Tibial artery (tissue), 4 donors: ENCODE data around the gene COPB1.

ENCODE experiments used
- DNase-seq, 2 donors: peaks; one replicate each; pipeline ENCODE4 v3.0.0-alpha.2; 2019
- H3K27ac ChIP-seq, 2 donors: fragments of 200-600 bp; sonication (generic) in 1 of 2; 1 replicate in 1 of 2; 2 replicates in 1 of 2; pipeline ENCODE4 v1.5.1; 2018 to 2019; ENCODE audit warnings: mild to moderate bottlenecking in 1 of 2
- H3K27me3 ChIP-seq, 2 donors: fragments of 200-600 bp; sonication (generic) in 1 of 2; one replicate each; pipeline versions ENCODE4 v1.5.1 to v1.6.0; 2016 to 2019
- H3K36me3 ChIP-seq, 3 donors: fragments of 200-600 bp; sonication (generic) in 2 of 3; one replicate each; pipeline ENCODE4 v1.5.1; 2016 to 2019; ENCODE audit warnings: mild to moderate bottlenecking in 2 of 3
- H3K4me1 ChIP-seq, 4 donors: fragments of 200-600 bp; sonication (generic) in 2 of 4; 1 replicate in 3 of 4; 2 replicates in 1 of 4; pipeline ENCODE4 v1.5.1; 2016 to 2019
- H3K4me3 ChIP-seq, 2 donors: fragments of 200-600 bp; sonication (generic) in 1 of 2; 1 replicate in 1 of 2; 2 replicates in 1 of 2; pipeline ENCODE4 v1.5.1; 2018 to 2019; ENCODE audit warnings: mild to moderate bottlenecking in 2 of 2
- H3K9me3 ChIP-seq, 3 donors: fragments of 200-600 bp; sonication (generic) in 1 of 3; one replicate each; pipeline ENCODE4 v1.5.1; 2016 to 2019
- intact Hi-C: fragments of 100-400 bp; cut with DNase I; formaldehyde crosslinking; loops from one replicate; pipeline ENCODE4 v1.15.0; 2023; ENCODE audit warnings: low total_unique reads
- TF ChIP-seq, protein P1 (sequence below), 2 experiments: fragments of 200-600 bp in 1 of 2; fragments of 450-650 bp in 1 of 2; IDR thresholded peaks; one replicate each; pipeline ENCODE4 v1.5.1; 2017 to 2019; ENCODE audit warnings: antibody characterized with exemption in 2 of 2, mild to moderate bottlenecking in 1 of 2, moderate library complexity in 1 of 2

Gene COPB1

GRCh38 chr11:14411818-14412217 is 87.8 kb downstream of the COPB1 start:
- peak; percentile 69 to 74 for DNase-seq
- Histone ChIP-seq H3K4me1 (peaks cover 0 to 19% (median 5%) of the 10 kb centered on the region in 4 donors), H3K36me3 (no peaks in the 10 kb centered on the region), H3K27me3 (no peaks in the 10 kb centered on the region), H3K9me3 (no peaks in the 10 kb centered on the region), H3K27ac (peak overlapping the region in 1 of 2 donors; percentile 26), H3K4me3 (no peak overlapping the region)
- TF ChIP-seq, protein P1, sequence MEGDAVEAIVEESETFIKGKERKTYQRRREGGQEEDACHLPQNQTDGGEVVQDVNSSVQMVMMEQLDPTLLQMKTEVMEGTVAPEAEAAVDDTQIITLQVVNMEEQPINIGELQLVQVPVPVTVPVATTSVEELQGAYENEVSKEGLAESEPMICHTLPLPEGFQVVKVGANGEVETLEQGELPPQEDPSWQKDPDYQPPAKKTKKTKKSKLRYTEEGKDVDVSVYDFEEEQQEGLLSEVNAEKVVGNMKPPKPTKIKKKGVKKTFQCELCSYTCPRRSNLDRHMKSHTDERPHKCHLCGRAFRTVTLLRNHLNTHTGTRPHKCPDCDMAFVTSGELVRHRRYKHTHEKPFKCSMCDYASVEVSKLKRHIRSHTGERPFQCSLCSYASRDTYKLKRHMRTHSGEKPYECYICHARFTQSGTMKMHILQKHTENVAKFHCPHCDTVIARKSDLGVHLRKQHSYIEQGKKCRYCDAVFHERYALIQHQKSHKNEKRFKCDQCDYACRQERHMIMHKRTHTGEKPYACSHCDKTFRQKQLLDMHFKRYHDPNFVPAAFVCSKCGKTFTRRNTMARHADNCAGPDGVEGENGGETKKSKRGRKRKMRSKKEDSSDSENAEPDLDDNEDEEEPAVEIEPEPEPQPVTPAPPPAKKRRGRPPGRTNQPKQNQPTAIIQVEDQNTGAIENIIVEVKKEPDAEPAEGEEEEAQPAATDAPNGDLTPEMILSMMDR (IDR thresholded peaks at IDR 0.05) = no peak
- intact Hi-C loops = no loop called here

- Histone ChIP-seq H3K27ac (no peak overlapping the region), H3K4me1 (peaks cover 0 to 19% (median 5%) of the 10 kb centered on the region in 4 donors)
- intact Hi-C loops = no loop called here
Measured at GRCh38 chr11:14409891-14410290, 89.7 kb downstream of the COPB1 start.

GRCh38 chr11:14408612-14409011 is 91.0 kb downstream of the COPB1 start:
- H3K4me1 ChIP-seq = peaks cover 0 to 12% (median 2%) of the 10 kb centered on the region in 4 donors
- no peaks in the 10 kb centered on the region for H3K36me3 ChIP-seq
- intact Hi-C loops = no loop called here
- no peak overlapping the region for H3K27ac ChIP-seq
- TF ChIP-seq, protein P1 (IDR thresholded peaks at IDR 0.05) = no peak
- no peak for DNase-seq
- no peaks in the 10 kb centered on the region for H3K27me3 ChIP-seq
- no peaks in the 10 kb centered on the region for H3K9me3 ChIP-seq
- no peak overlapping the region for H3K4me3 ChIP-seq

More at GRCh38 chr11:14409891-14410290, 89.7 kb downstream of the COPB1 start:
- H3K36me3 ChIP-seq = no peaks in the 10 kb centered on the region
- no peak for DNase-seq
- H3K4me3 ChIP-seq = no peak overlapping the region
- no peaks in the 10 kb centered on the region for H3K27me3 ChIP-seq
- H3K9me3 ChIP-seq = no peaks in the 10 kb centered on the region
- TF ChIP-seq, protein P1 (IDR thresholded peaks at IDR 0.05) = no peak
